ENCODE results near the gene CTDNEP1. TPM values are rescaled to one million over a fixed set of nuclear protein-coding genes. Genes with fewer than 3 reads are reported as not detected.

Gene CTDNEP1
- total and polyA plus RNA-seq, 7 donors = 171 to 332 (median 217) TPM

DNA sequence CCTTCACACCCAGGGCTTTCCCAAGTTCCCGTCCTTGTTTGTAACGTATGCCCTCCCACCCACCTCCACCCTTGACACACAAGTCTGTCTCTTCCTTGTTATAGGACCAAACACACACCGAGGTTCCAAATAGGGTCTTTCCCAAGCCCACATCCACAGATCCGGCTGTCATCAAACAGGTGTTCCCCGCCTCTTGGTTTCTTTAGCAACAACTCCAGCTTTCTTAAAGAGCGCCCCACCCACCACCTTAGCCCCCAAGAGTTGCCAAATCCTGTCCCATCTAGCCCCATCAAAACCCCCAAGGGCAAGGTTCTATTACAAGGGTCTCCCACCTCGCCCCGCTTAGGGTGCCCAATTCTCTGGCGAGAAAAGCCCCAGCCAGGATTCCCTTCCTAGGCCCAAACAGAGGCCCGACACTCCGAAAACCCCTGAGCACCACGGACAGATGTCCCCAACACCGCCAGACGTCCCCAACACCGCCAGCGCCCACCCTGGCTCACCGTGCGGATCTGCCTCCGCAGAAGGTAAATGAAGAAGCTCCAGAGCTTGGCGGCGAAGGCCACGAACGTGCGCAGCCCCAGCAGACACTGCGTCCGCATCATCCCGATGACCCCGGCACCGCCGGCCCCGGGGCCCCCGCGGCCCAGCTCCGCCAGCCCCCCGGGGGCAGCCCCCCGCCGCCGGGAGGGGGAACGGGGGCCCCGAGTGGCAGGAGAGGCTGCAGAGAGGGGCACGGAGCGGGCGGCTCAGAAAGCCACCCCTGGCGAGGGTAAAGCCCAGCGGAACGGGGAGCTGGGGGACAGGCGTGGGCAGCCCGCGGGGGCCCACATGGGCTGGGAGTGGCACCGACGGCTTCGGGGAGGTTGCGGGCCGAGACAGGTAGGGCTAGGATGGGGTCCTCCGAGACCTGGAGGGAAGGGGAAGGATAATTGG is 573 bp downstream of the CTDNEP1 start:
- TF ChIP-seq, protein P1, sequence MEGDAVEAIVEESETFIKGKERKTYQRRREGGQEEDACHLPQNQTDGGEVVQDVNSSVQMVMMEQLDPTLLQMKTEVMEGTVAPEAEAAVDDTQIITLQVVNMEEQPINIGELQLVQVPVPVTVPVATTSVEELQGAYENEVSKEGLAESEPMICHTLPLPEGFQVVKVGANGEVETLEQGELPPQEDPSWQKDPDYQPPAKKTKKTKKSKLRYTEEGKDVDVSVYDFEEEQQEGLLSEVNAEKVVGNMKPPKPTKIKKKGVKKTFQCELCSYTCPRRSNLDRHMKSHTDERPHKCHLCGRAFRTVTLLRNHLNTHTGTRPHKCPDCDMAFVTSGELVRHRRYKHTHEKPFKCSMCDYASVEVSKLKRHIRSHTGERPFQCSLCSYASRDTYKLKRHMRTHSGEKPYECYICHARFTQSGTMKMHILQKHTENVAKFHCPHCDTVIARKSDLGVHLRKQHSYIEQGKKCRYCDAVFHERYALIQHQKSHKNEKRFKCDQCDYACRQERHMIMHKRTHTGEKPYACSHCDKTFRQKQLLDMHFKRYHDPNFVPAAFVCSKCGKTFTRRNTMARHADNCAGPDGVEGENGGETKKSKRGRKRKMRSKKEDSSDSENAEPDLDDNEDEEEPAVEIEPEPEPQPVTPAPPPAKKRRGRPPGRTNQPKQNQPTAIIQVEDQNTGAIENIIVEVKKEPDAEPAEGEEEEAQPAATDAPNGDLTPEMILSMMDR (IDR thresholded peaks at IDR 0.05) = no peak
- DNase-seq (peak in 1 of 2 donors; percentile 37), ATAC-seq (peak in 1 of 4 donors; percentile 1)
- H3K27me3 ChIP-seq (ENCODE audit: insufficient read depth in 3 of 3, low read length in 2 of 3) = no peaks in the 10 kb centered on the region
- no peaks in the 10 kb centered on the region for H3K9me3 ChIP-seq
- peak overlapping the region; percentile 99 for H3K27ac ChIP-seq
- WGBS, 3 donors = 0 to 1% (median 0%) methylated on average over 40 to 55 of the region's 55 CpGs
- peaks cover 2 to 42% of the 10 kb centered on the region in 2 donors for H3K36me3 ChIP-seq (ENCODE audit: insufficient read depth in 1 of 2, low read depth in 1 of 2)
- intact Hi-C loops (cut with DNase I) = no loop called here
- peak overlapping the region; percentile 99 for H3K4me3 ChIP-seq
- peaks cover 45% of the 10 kb centered on the region for H3K4me1 ChIP-seq

DNA sequence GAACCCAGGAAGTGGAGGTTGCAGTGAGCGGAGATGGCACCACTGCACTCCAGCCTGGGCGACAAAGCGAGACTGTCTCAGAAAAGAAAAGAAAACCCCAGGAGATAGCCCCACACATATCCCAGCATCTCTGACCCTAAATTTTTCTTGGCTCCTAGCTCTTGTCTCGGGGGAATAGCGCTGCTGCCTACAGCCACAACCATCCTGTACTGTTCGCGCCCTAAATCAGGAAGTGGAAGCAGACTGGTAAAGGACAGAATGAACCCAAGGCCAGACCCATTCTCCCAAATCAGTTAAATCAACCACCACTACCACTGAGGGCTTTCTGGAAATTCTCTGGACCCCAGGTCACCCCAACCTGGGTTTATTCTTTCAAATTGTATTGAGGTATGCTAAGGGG is 1.7 kb downstream of the CTDNEP1 start:
- H3K4me3 ChIP-seq = peak overlapping the region; percentile 99
- H3K4me1 ChIP-seq = peaks cover 45% of the 10 kb centered on the region

DNA sequence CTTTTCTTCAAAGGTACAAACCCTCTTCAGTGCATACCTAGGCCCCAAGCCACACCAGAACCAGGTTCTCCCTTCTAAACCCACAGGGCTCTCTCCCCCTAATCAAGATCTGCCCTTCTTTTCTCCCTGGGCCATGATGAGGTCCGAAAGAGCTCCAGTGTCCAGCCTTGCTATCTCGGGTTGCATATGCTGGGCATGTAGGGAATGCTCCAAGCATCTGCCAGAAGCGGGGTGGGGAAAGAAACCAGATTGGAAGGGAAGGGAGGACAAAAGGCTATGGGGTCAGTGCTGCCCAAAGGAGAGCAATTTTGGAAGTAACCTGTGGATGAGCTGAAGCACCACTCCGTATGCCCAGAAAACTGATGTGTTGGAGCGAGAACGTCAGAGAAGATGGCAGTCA is 2.3 kb downstream of the CTDNEP1 start:
- TF ChIP-seq, protein P1 (IDR thresholded peaks at IDR 0.05) = no peak
- Histone ChIP-seq H3K4me3 (peak overlapping the region; percentile 99), H3K27ac (peak overlapping the region; percentile 99), H3K27me3 (ENCODE audit: insufficient read depth in 3 of 3, low read length in 2 of 3) (no peaks in the 10 kb centered on the region), H3K36me3 (ENCODE audit: insufficient read depth in 1 of 2, low read depth in 1 of 2) (peaks cover 0 to 42% of the 10 kb centered on the region in 2 donors), H3K4me1 (peaks cover 45% of the 10 kb centered on the region), H3K9me3 (no peaks in the 10 kb centered on the region)
- intact Hi-C loops (cut with DNase I) = loop anchor here (10.0 kb wide), 2 partner anchors 316 to 896 kb away; partner anchors contain the start of gene SENP3 (in 1 of the 2)
- DNase-seq (no peak), ATAC-seq (no peak)
- WGBS, 3 donors = 24 to 38% (median 25%) methylated on average over 6 of the region's 6 CpGs

More for the DNA sequence above, 1.7 kb downstream of the CTDNEP1 start:
- peak overlapping the region; percentile 99 for H3K27ac ChIP-seq
- DNase-seq (no peak), ATAC-seq (no peak)
- no peaks in the 10 kb centered on the region for H3K9me3 ChIP-seq
- no peaks in the 10 kb centered on the region for H3K27me3 ChIP-seq (ENCODE audit: insufficient read depth in 3 of 3, low read length in 2 of 3)
- peaks cover 0 to 42% of the 10 kb centered on the region in 2 donors for H3K36me3 ChIP-seq (ENCODE audit: insufficient read depth in 1 of 2, low read depth in 1 of 2)
- TF ChIP-seq, protein P1 (IDR thresholded peaks at IDR 0.05) = no peak
- WGBS, 3 donors = 64 to 71% (median 70%) methylated on average over 7 of the region's 7 CpGs
- intact Hi-C loops (cut with DNase I) = loop anchor here (10.0 kb wide), 2 partner anchors 315 to 895 kb away; partner anchors contain the start of gene SENP3 (in 1 of the 2)

DNA sequence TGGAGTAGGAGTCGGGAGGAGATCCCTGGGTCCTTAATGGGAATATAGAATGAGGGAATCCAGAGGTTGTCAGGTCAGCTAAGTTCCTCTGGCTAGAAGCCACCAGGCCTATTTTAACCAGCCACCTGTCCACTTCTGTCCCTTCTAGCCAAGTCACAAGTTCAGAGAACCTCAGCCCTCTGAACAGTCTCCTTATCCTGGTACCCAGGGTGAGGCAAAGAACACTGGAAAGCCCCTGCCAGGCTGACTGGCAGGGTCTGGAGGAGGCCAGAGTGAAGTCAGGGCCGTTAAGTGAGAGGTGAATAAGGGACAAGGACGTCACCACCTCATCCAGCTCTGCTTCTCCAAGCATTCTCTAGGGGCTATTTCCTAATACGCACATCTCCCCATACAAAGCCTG is 2.7 kb downstream of the CTDNEP1 start:
- Histone ChIP-seq H3K4me1 (peaks cover 41% of the 10 kb centered on the region), H3K4me3 (peak overlapping the region; percentile 99), H3K9me3 (no peaks in the 10 kb centered on the region), H3K27ac (peak overlapping the region; percentile 99), H3K36me3 (ENCODE audit: insufficient read depth in 1 of 2, low read depth in 1 of 2) (peaks cover 0 to 42% of the 10 kb centered on the region in 2 donors), H3K27me3 (ENCODE audit: insufficient read depth in 3 of 3, low read length in 2 of 3) (no peaks in the 10 kb centered on the region)
- ATAC-seq (peak; percentile 39 to 69 (median 63)), DNase-seq (peak in 1 of 2 donors; percentile 78)
- intact Hi-C loops (cut with DNase I) = loop anchor here (10.0 kb wide), 2 partner anchors 316 to 896 kb away; partner anchors contain the start of gene SENP3 (in 1 of the 2)
- TF ChIP-seq, protein P1 (IDR thresholded peaks at IDR 0.05) = no peak
- 22 to 40% (median 31%) methylated on average over 4 of the region's 4 CpGs for WGBS, 3 donors
